RKO (cell line): ENCODE measurements around the gene GAP43.
A peak's percentile ranks its signal among the peaks of the same experiment; 100 is the strongest.

Experiments used
- DNase-seq: peaks from one replicate; pipeline ENCODE4 v3.0.0-alpha.2; 2016; ENCODE audit warnings: low spot score

Gene GAP43

DNA sequence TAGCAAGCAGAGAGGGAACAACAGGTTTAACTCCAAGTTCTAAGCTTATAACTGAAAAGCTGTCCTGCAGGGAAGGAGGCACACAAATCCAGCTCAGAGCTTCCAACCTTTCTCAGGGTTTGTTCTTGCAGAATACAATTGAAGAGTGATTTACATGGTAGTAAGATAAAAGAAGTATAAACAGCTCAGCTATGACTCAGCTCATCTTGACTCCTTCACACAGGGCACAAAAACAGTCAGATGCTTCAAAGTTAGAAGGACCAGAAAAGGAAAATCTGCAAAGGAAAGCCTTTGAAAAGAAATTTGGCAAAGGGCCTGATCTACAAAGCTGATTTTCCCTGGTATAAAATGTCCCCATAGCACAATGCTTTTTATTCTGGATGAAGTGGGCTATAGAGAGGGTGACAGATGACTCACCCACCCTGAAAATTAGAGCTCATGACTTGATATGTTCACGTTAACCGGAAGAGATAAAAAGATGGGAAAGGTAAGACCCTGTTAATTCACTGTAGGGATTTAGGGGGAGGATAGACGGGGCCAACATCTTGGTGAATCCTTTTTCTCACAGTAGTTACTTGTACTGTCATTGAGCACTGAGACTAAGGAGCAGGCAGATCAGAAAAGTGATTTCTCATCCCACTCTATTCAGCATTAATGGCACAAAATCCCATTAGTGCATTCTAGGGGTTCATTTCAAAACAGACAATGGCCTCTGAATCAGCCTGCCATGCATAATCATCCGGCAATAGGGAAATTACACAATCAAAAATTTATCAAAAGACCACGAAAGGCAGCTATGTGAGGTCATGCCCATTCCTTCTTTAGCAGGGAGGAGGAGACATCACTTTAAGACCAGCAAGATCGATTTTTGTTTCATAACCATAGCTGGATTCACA lies 143.5 kb downstream of the GAP43 start:
- peak; percentile 6 for DNase-seq

DNA sequence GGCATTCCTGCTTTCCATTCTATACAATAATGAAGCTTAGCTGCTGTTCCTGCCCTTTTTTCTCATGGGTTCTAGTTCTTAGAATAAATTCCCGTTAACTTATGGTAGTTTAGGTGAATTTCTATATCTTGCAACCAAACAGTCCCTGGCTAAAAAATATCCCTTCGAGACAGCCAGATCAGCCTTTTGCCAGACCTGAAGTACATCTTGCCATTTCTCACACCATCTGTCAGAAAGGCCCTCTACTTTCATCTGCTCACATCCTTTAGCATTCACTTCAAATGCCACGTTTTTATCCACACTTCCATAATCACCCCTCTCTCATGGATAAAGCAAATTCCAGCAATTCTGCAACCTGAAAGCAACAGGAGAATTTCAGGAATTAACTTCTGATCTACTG lies 145.4 kb downstream of the GAP43 start:
- no peak for DNase-seq
